Astrocyte (in vitro differentiated cells and primary cell): ENCODE measurements around the gene RNLS.

ENCODE experiments used
- EZH2 ChIP-seq: IDR thresholded peaks from 2 replicates; pipeline ENCODE4 v1.6.1; 2012; ENCODE audit warnings: mild to moderate bottlenecking, low read length, inconsistent platforms; ENCODE audit not compliant: insufficient read depth
- TF ChIP-seq, protein P1 (sequence below): IDR thresholded peaks from 2 replicates; pipeline ENCODE4 v1.5.1; 2011; ENCODE audit warnings: low read depth, mild to moderate bottlenecking, inconsistent platforms, low read length, moderate library complexity; ENCODE audit not compliant: insufficient read depth

GRCh38 chr10:88528806-88529570 is 54.1 kb downstream of the RNLS start:
- TF ChIP-seq, protein P1, sequence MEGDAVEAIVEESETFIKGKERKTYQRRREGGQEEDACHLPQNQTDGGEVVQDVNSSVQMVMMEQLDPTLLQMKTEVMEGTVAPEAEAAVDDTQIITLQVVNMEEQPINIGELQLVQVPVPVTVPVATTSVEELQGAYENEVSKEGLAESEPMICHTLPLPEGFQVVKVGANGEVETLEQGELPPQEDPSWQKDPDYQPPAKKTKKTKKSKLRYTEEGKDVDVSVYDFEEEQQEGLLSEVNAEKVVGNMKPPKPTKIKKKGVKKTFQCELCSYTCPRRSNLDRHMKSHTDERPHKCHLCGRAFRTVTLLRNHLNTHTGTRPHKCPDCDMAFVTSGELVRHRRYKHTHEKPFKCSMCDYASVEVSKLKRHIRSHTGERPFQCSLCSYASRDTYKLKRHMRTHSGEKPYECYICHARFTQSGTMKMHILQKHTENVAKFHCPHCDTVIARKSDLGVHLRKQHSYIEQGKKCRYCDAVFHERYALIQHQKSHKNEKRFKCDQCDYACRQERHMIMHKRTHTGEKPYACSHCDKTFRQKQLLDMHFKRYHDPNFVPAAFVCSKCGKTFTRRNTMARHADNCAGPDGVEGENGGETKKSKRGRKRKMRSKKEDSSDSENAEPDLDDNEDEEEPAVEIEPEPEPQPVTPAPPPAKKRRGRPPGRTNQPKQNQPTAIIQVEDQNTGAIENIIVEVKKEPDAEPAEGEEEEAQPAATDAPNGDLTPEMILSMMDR: no peak
- no peak for TF ChIP-seq EZH2
